NCI-H510A treated with DMSO at 0.1 percent for 48 hours (cell line): ENCODE data around the gene CLEC1B.
"Not testable (repeated sequence)": the region's sequence is repeated elsewhere in the genome, so short reads cannot be mapped to it uniquely, and the experiment has no call there.

Experiments
- DNase-seq: peaks from one replicate; lab custom pipeline; 2025; lab: John Stamatoyannopoulos, UW

CLEC1B gene

GRCh38 chr12:9999016-9999415 lies at the start of gene CLEC1B:
Gene CLEC1B, minus strand, starts transcription at chr12:9999121. Its CDS starts 21 bp downstream, at chr12:9999100.
- no peak for DNase-seq

DNA sequence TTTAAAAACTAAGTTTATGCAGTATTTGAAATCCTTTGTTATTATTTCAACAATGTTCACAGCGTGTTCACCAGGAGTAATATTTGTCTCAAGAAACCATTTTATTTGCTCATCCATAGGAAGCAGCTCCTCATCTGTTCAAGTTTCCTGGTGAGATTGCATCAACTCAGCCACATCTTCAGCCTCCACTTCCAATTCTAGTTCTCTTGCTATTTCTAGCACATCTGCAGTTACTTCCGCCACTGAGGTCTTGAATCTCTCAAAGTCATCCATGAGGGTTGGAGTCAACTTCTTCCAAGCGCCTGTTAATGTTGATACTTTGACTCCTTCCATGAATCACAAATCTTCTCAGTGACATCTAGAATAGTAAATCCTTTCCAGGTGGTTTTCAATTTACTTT lies 49.6 kb upstream of the CLEC1B start:
- DNase-seq, result no peak

GRCh38 chr12:10042167-10042566 lies 43.2 kb upstream of the CLEC1B start:
- DNase-seq, result no peak

DNA sequence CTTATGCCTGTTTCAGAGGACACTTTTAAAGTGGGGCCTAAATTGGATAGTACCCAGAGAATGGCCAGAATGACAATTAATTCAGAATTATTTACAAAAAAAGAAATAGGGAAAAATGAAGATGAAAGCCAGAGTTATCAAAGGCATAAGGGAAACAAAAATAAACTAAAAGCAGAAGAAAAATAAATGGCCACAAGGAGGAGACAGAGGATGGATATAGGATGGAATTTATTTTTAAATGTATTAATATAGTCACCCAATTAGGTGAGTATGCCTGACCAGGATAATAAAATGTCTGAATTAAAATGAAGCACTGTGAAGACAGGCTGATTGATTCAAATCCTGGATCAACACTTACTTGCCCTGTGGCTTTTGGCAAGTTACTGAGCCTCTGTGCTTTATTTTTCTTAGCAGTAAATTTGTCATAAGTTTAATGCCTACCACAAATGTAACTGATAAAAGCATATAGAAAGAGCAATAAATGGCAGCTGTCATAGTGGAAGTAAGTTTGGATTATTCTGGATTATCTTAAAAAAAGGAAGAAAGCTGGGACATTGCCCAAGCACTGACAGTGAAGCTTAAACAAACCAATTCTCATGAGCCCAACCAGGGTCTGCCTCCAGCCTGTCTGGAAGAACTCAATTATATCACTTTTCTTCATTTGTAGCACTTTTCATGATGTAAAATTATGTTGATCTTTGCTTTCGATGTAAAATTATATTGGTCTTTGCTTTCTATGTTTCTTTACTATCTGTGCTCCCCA lies 35.0 kb upstream of the CLEC1B start:
- DNase-seq, result peak; percentile 3

DNA sequence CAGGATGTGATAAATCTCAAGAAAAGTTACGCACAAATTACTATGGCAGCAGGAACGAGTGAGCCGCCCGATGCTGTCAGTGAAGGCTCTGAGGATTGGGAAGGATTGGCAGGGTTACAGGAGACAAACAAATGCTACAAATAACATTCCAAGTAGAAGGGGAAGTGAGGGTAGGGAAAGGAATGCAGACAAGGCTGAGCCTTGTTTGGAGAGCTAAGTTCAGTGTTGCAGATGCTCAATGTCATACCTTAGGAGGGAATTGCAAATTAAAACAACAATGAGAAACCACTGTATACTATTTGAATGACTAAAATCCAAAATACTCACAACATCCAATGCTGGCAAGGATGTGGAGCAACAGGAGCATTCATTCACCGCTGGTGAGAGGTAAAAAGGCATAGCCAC lies 32.9 kb upstream of the CLEC1B start:
- no peak for DNase-seq

DNA sequence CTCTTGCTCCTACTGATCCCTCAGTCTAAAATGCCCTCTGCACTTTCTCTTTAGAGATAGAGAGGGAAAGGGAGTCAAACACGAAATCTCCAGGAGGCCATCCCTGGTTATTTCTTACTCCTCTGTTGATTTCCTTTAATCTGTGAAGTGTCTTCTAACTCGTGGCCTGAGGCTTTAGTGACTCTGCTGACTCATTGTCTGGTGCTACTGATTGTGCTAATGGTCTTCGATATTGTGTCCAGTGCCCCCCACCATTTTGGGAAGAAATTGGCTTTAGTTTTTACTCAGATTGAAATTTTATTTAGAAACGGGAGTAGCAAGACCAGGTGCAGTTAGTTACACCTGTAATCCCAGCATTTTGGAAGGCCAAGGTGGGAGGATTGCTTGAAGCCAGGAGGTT lies 32.4 kb upstream of the CLEC1B start:
- DNase-seq, result no peak

DNA sequence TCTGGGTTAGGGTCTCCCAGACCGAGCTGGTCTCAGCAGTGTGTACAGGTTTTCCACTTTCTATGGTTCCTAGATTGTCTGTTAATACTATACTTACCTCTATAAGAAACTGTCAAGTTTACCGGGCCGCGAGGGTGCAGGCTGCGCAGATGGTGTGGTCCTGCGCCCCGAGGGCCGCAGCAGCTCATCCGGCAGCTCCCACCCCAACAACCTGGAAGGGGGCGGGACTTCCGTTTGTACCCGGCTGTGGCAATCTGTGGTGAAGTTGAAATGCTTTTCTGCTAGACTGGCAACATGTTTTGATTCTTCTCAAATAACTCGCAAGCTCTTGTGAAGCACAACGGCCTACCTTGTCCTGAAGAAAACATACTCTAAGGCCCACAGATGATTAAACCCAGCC lies 31.5 kb upstream of the CLEC1B start, which contains the start of gene CLEC9A:
CLEC9A (plus strand) TSS at position 237 of the 400 bp plus-strand sequence. CDS start 22,006 bp downstream, outside the sequence.
- DNase-seq, result no peak

DNA sequence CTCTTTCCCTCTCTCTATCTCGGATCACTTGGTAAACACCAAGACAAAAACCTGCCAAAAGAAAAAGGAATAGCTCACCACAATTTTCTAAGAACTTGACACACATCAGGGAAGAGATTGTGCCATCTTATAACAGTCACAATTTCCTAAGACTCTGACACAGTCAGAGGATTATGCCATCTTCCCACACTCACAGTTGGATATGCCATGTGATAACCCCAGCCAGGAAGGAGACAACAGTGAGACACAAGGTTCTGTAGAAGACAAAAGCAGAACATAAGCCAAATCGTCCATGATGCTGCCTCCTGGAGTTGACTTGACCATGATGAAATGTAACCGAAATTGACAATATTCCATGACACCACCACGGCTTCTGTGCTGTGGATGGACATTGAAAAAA lies 28.8 kb upstream of the CLEC1B start:
- DNase-seq, result no peak

DNA sequence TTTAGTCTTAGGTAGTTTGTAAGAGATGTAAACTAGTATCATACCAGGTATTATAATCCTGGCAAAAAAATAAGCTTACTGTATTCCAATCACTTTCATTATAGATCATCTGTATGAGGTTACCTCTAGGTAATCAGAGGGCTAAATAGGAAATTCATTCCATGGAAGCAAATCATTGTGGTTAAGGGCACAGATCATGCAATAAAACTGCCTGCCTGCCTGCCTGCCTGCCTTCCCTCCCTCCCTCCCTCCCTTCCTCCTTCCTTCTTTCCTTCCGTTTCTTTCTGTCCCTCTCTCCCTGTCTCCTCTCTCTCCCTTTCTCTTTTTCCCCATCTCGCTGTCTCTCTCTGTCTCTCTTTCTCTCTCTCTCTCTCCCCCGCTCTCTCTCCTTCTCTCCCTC lies 28.4 kb upstream of the CLEC1B start:
- DNase-seq, result no peak

DNA sequence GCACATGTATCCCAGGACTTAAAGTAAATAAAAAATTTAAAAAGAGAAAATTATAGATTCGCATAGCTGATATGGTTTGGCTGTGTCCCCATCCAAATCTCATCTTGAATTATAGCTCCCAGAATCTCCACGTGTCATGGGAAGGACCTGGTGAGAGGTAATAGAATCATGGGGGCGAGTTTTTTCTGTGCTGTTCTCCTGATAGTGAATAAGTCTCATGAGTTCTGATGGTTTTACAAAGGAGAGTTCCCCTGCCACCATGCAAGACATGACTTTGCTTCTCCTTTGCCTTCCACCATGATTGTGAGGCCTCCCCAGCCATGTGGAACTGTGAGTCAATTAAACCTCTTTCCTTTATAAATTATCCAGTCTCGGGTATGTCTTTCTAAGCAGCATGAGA lies 27.7 kb upstream of the CLEC1B start:
- not testable (repeated sequence) for DNase-seq

- DNase-seq, result no peak
These were observed 26.3 kb upstream of the CLEC1B start for GRCh38 chr12:10025236-10025635.

GRCh38 chr12:10021342-10021741 lies 22.4 kb upstream of the CLEC1B start:
- DNase-seq, result no peak

GRCh38 chr12:10018386-10018785 lies 19.5 kb upstream of the CLEC1B start:
- DNase-seq, result no peak

- DNase-seq, result no peak
These were observed 18.0 kb upstream of the CLEC1B start for GRCh38 chr12:10016881-10017280.

GRCh38 chr12:10015450-10015849 lies 16.5 kb upstream of the CLEC1B start:
- no peak for DNase-seq

DNA sequence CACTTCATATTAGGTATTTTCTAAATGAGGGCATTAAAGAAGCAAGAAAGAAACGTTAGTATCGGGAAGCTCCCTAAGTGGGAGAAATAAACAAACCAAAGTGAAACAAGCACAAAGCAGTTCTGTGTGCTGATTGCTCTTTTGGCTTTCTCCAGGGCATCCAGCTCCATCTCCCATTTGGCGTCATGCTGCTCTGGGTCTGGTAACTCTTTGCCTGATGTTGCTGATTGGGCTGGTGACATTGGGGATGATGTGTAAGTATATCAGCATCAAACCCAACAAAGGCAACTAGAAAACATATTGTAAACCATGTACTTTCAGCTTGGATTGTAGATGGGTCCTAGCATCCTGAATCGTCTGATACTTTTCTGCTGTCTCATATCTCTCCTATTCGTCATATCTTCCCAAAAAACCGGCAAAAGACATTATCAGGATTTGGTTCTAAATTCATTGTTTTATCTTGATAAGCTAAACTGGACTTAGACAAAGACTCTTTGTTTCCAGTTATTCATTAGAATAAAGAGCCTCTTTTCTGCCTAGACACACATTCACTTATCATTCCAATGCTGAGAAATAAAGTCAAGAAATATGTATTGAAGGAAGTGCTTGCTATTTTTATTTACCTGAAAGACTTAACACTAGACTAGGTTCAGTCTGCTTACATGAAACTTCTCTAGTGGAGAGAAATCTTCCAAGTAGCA lies 13.9 kb upstream of the CLEC1B start:
- DNase-seq, result no peak

GRCh38 chr12:10001171-10001776 lies 2.4 kb upstream of the CLEC1B start:
- no peak for DNase-seq

DNA sequence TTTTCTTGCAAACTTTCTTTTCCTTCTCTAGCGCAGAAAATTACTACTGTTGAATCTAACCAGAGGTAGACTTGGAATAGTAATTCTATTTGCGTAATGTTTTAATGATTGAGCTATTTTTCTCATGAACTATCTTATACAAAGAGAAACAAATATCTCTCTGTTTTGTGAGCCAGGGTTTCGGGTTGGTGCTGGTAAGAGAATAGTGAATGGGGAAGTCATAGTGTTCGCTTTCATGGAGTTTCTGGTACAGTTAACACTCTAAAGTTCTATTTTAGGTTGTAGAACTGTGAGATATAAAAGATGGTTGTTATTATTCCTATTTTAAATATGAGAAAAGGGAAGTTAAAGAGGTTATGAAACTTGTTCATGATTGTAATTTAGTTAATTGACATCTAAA lies 6.6 kb downstream of the CLEC1B start:
- no peak for DNase-seq

DNA sequence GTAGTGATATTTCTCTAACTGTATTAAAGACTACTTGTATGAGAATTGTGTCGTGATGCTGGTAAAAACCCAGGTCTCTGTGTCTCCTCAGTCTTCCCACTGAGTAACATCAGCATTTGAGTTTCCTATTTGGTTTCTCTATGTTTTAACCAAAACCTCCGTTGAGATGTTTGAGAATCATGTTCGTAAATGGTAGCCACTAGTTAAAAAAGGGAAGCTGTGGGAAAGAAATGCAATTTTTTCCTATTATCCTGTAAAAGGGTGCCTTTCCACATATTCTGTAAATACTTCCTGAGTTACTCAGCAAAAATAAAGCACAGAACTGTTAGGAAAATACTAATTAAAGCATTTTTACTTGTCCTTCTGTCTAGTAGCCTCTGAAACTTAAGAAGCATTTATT lies 7.0 kb downstream of the CLEC1B start:
- no peak for DNase-seq

DNA sequence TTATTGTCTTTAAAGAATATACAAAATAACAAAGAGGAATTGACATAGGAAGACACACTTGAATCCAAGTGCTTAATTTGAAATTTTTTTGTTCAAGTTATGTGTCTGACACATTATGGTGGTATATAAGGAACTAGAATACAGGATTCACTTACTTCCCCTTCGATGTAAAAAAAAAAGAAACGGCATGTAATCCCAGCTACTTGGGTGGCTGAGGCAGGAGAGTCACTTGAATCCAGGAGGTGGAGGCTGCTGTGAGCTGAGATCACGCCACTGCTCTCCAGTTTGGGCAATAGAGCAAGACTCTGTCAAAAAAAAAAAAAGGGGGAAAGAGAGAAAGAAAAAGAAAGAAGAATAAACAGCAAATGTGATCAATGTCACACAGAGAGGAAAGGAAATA lies 18.8 kb downstream of the CLEC1B start:
- no peak for DNase-seq

DNA sequence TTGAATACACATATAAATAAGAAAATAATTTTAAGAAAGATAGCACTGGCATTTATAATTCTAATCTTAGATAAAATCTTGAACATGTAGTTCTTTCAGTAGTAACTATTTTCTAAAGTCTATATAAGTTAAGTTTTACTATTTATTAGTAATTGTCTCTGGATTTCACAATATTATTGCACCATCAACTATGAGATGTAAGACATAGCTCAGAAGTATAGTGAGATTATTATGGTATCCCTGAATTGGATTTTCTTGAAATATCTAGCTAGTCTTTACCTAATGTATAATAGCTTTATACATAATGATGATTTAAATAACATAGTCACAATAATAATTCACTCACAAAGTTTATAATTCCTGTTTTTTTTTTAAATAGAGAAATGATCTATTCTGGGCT lies 21.0 kb downstream of the CLEC1B start:
- DNase-seq, result no peak

DNA sequence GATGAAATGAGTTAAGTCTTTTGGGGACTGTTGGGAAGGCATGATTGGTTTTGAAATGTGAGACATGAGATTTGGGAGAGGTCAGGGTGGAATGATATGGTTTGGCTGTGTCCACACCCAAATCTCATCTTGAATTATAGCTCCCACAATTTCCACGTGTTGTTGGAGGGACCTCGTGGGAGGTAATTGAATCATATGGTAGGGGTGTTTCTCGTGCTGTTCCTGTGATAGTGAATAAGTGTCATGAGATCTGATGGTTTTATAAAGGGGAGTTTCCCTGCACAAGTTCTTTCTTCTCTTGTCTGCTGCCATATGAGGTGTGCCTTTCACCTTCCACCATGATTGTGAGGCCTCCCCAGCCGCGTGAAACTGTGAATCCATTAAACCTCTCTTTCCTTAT lies 22.3 kb downstream of the CLEC1B start:
- not testable (repeated sequence) for DNase-seq

- DNase-seq, result no peak
These were observed 23.3 kb downstream of the CLEC1B start for GRCh38 chr12:9975614-9976013.
